Activated T-cell treated with anti-CD3 and anti-CD28 coated beads for 4 hours (primary cell): Measurements from ENCODE around the gene NAALADL2.
"Not testable (repeated sequence)": the region's sequence is repeated elsewhere in the genome, so short reads cannot be mapped to it uniquely, and the experiment has no call there.

Experiments
- DNase-seq: peaks from one replicate; pipeline ENCODE4 v3.0.0-alpha.2; 2020

Gene NAALADL2

GRCh38 chr3:175729466-175729865 is 870.3 kb downstream of the NAALADL2 start:
- no peak for DNase-seq

GRCh38 chr3:175731543-175731942 is 872.4 kb downstream of the NAALADL2 start:
- no peak for DNase-seq

DNA sequence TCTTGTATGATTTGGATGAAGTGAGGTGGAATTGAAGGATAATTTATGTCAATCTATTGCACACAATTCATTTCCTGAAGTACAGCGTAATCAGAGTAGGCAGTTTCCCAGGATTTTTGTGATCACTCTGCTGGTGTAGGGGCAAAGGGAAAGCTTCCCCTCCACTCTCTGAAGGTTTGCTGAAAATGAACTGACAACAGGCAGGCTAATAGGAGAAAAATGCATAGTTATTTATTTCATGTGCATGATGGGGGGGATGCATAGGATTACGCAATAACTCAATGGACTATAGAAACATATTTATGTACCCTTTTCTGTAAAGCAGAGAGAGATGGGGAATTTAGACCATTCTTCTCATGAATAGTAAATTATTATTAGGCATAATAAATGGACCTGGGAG is 872.9 kb downstream of the NAALADL2 start:
- DNase-seq, result no peak

- DNase-seq, result no peak
Observed at GRCh38 chr3:175735866-175736265, 876.7 kb downstream of the NAALADL2 start.

- no peak for DNase-seq
Observed at GRCh38 chr3:175737646-175738572, 878.8 kb downstream of the NAALADL2 start.

- no peak for DNase-seq
Observed at GRCh38 chr3:175741951-175742350, 882.8 kb downstream of the NAALADL2 start.

DNA sequence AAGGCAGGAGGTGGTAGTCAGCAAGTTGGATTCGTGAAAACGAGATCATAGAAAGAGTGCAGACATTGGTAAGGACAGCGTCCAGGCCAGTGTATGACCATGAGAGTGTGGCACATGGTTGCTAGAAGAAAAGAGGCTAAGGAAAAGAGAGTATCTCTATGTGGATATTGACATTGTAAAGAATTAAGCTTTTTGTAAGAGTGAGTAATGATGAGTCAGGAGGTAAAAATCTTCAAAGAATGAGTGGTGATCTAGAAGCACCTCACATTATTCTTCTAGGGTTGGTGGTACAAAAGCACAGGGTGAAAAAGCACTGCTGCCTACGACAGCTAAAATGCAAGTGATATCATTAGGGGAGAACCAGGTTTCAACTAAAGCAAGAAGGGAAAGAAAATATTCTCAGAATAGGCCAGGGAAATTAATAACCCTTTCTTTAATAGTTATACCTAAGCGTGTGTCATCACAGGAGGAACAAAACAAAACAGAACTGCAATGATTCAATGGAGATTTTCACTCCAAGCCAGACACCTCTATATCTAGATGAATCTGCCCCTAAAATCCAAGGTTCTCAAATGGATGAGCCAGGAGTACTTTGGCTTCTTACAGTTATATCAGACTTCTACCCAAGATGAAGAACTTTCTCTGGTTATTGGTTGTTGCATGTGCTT is 884.7 kb downstream of the NAALADL2 start:
- DNase-seq, result no peak

- DNase-seq, result no peak
Observed at GRCh38 chr3:175746308-175746707, 887.2 kb downstream of the NAALADL2 start.

- DNase-seq, result no peak
Observed at GRCh38 chr3:175748087-175748730, 889.1 kb downstream of the NAALADL2 start.

DNA sequence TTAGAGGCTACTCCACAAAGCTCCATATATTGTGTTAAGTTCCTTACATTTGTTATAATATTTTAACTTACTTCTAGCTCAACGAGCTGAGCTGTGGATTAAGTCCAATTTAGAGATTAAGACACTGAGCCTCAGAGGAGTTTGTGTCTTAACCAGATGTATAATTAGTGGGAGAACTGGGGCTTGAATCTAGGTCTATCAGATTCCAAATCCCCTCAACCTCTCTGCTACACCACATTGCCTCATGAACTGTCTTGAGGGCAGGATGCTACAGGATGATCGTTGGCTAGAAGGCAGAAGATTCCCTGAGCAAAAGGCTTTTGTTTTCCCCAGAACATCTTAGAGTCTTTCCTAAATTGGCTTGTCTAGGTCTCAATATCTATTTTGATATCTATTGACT is 890.8 kb downstream of the NAALADL2 start:
- no peak for DNase-seq

DNA sequence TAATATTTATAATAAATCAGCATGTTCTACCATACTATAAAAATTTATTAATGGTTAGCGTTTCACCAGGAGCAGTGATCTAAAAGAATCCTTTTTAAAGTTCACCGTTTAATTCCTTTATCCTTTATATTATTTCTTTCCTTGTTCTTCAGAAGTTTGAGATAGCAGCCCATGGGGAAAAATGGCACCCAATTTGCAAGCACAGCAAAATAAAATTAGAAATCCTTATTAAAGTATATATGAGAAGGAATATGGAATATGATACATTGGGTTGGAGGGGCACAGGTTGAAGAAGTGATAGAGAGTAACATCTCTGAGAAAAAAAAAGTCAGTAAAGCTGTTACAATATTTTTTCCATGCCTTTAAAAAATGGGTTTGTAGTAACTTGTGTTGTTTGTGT is 892.0 kb downstream of the NAALADL2 start:
- no peak for DNase-seq

GRCh38 chr3:175763948-175764347 is 904.8 kb downstream of the NAALADL2 start:
- DNase-seq, result no peak

DNA sequence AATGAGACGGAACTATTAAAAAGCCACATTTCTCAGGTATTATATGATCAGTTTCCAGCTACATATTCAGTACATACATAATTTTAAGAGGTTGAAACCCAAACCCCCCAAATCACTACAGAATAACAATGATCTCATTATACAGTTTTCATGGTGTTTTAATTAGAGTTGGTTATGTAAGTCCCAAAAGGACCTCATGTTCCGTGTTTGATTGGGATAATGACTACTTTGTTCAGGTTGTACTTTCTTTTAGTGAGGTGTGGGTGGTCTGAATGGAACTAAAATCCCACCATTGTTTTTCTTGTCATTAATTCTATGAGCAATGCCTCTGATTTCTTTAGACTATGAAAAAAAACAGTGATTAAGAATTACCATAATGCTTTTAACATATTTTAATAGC is 905.6 kb downstream of the NAALADL2 start:
- DNase-seq, result no peak

DNA sequence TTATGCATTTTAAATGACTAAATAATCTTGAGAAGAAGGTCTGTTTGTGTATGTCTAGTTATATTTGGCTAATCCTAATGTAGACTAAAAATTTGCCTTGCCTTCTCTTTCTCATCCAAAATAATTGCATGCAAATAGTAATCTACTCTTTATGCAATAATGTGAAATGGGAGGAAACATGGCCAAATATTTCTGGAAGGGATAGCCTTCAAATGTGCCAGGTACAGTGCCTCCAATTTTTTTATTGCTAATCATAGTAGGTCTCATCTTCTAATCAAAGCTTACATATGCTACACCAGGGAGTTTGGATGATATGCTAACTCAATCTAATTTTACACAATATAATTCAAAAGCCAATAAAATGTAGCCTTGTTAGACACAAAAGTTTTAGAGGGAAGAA is 911.3 kb downstream of the NAALADL2 start:
- no peak for DNase-seq

GRCh38 chr3:175777495-175777894 is 918.4 kb downstream of the NAALADL2 start:
- no peak for DNase-seq

DNA sequence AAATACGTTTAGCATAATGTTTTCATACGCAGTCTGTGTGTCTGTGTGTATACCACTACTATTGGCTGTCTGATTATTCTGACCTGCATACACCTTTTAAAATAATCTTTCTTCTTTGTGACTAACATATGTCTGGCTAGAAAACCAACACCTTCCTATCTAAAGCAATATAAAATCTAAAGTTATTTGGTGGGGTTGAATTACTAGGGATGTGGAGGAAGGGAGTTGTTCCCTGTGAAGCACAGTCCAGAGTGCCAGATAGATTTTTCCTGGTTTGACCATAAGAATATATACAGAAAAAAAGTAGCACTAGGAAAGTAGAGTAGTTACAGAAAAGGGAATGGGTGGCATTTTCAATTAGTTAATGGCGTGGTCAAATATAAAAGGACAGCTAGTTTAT is 918.8 kb downstream of the NAALADL2 start:
- DNase-seq, result no peak

- no peak for DNase-seq
Observed at GRCh38 chr3:175778994-175779393, 919.9 kb downstream of the NAALADL2 start.

DNA sequence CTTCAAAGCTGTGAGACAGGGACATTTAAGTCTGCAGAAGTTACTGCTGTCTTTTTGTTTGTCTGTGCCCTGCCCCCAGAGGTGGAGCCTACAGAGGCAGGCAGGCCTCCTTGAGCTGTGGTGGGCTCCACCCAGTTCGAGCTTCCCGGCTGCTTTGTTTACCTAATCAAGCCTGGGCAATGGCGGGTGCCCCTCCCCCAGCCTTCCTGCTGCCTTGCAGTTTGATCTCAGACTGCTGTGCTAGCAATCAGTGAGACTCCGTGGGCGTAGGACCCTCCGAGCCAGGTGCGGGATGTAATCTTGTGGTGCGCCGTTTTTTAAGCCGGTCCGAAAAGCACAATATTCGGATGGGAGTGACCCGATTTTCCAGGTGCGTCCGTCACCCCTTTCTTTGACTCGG is 928.0 kb downstream of the NAALADL2 start:
- not testable (repeated sequence) for DNase-seq

GRCh38 chr3:175792245-175792644 is 933.1 kb downstream of the NAALADL2 start:
- no peak for DNase-seq

- no peak for DNase-seq
Observed at GRCh38 chr3:175798326-175798725, 939.2 kb downstream of the NAALADL2 start.

DNA sequence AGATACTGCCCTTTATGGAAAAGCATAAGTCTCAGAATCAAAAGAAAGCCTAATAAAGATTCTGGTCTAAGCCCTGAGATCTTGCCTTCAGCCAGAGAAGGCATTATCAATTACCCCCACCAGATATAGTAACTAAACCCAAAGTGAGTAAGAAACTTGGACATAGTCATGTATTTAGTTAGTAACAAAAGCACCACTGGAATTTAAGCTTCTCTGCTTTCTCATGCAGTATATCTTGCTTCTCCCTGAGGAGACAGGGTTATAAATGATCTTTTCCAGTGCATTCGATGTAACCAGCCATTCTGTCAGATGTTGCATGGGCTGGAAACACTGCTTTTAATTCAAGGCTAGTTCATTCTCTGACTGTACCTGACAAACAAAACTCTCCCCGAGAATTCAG is 946.7 kb downstream of the NAALADL2 start:
- no peak for DNase-seq

GRCh38 chr3:175807175-175807574 is 948.0 kb downstream of the NAALADL2 start:
- DNase-seq, result no peak

- no peak for DNase-seq
Observed at GRCh38 chr3:175818811-175819464, 959.8 kb downstream of the NAALADL2 start.
